H1 (cell line): ENCODE measurements around the gene KIR2DL3. TPM values are rescaled to one million over a fixed set of nuclear protein-coding genes. Genes with fewer than 3 reads are reported as not detected.

Experiments
- CTCF ChIA-PET: fragments of 300-600 bp; sonication (Branson Sonifier 250); formaldehyde crosslinking; loops from one replicate; lab custom pipeline; 2021; ENCODE audit not compliant: partially characterized antibody; lab: Charles Lee
- POLR2A ChIA-PET: fragments of 300-600 bp; sonication (Branson Sonifier 250); formaldehyde crosslinking; loops from one replicate; lab custom pipeline; 2021; ENCODE audit warnings: inconsistent platforms; ENCODE audit not compliant: partially characterized antibody; lab: Charles Lee
- DNase-seq, 2 experiments: peaks; one replicate each; pipeline versions ENCODE4 v3.0.0 to v3.0.0-alpha.2; 2010 to 2022; ENCODE audit warnings: low spot score in 2 of 2, low read depth in 1 of 2, mixed read lengths in 1 of 2
- FAIRE-seq: peaks from 2 replicates; lab custom pipeline; 2011; peaks lifted over from hg19 to GRCh38; lab: Jason Lieb, UNC
- H2AFZ ChIP-seq: 2 replicates; pipeline ENCODE4 v1.8.1; 2012; ENCODE audit warnings: low read length, inconsistent platforms
- H2AK5ac ChIP-seq: 2 replicates; pipeline ENCODE4 v1.6.1; 2013; ENCODE audit warnings: low read depth, low read length
- H2BK120ac ChIP-seq: replicated peaks from 2 replicates; pipeline ENCODE3; 2013; ENCODE audit warnings: low read depth, low read length, inconsistent platforms
- H2BK12ac ChIP-seq: 2 replicates; pipeline ENCODE4 v1.6.1; 2013; ENCODE audit warnings: low read depth, low read length
- H2BK15ac ChIP-seq: 2 replicates; pipeline ENCODE4 v1.6.1; 2013; ENCODE audit warnings: low read length
- H2BK20ac ChIP-seq: 2 replicates; pipeline ENCODE4 v1.6.1; 2013; ENCODE audit warnings: low read length
- H2BK5ac ChIP-seq: 2 replicates; pipeline ENCODE4 v1.6.1; 2013; ENCODE audit warnings: low read depth, low read length
- H3K14ac ChIP-seq: 2 replicates; pipeline ENCODE4 v1.6.1; 2013; ENCODE audit warnings: inconsistent platforms; ENCODE audit not compliant: insufficient read length
- H3K18ac ChIP-seq: 2 replicates; pipeline ENCODE4 v1.6.1; 2013; ENCODE audit warnings: low read length; ENCODE audit errors: extremely low read depth
- H3K23ac ChIP-seq: 2 replicates; pipeline ENCODE4 v1.6.1; 2013; ENCODE audit warnings: inconsistent platforms; ENCODE audit not compliant: insufficient read length
- H3K23me2 ChIP-seq: 2 replicates; pipeline ENCODE4 v1.6.1; 2013; ENCODE audit warnings: low read depth, low read length
- H3K27ac ChIP-seq: 2 replicates; pipeline ENCODE4 v1.6.1; 2011; ENCODE audit warnings: low read depth, low read length, inconsistent platforms
- H3K27me3 ChIP-seq, 4 experiments: replicated peaks in 1 of 4; 1 replicate in 1 of 4; 2 replicates in 3 of 4; pipeline versions ENCODE4 v1.6.1 to v1.8.1; 2011 to 2013; ENCODE audit warnings: low read length in 3 of 4, mild to moderate bottlenecking in 3 of 4, inconsistent platforms in 2 of 4, mixed read lengths in 2 of 4, moderate library complexity in 1 of 4; ENCODE audit not compliant: control insufficient read depth in 3 of 4, insufficient read depth in 3 of 4; ENCODE audit errors: extremely low read depth in 1 of 4
- H3K36me3 ChIP-seq, 4 experiments: 2 replicates each; pipeline versions ENCODE4 v1.6.1 to v1.8.1; 2011 to 2013; ENCODE audit warnings: mild to moderate bottlenecking in 4 of 4, low read length in 3 of 4, moderate library complexity in 2 of 4, control low read depth in 1 of 4, inconsistent platforms in 1 of 4; ENCODE audit not compliant: insufficient read depth in 4 of 4, control insufficient read depth in 2 of 4
- H3K4ac ChIP-seq: replicated peaks from 2 replicates; pipeline ENCODE3; 2013; ENCODE audit warnings: low read length, low read depth, mixed read lengths, inconsistent platforms; ENCODE audit not compliant: insufficient read length
- H3K4me1 ChIP-seq, 4 experiments: replicated peaks in 1 of 4; 1 replicate in 1 of 4; 2 replicates in 3 of 4; pipeline versions ENCODE4 v1.6.1 to v1.8.1; 2011 to 2013; ENCODE audit warnings: low read length in 3 of 4, inconsistent platforms in 2 of 4, mixed read lengths in 1 of 4; ENCODE audit not compliant: insufficient read depth in 4 of 4, control insufficient read depth in 3 of 4
- H3K4me2 ChIP-seq, 2 experiments: 2 replicates each; pipeline versions ENCODE4 v1.6.1 to v1.8.1; 2011 to 2013; ENCODE audit warnings: low read depth in 2 of 2, low read length in 2 of 2, control low read depth in 1 of 2, inconsistent platforms in 1 of 2, mild to moderate bottlenecking in 1 of 2; ENCODE audit not compliant: insufficient read depth in 1 of 2
- H3K4me3 ChIP-seq, 4 experiments: fragments of 200-600, 300-600 bp in 1 of 4; sonication (generic), shearing (Covaris generic), sonication (Bioruptor Twin) in 1 of 4; 2 replicates each; pipeline versions ENCODE4 v1.5.1 to v1.8.1; 2011 to 2016; ENCODE audit warnings: low read length in 4 of 4, low read depth in 3 of 4, control low read depth in 2 of 4, inconsistent platforms in 2 of 4, mild to moderate bottlenecking in 2 of 4, mixed read lengths in 1 of 4, moderate library complexity in 1 of 4; ENCODE audit not compliant: insufficient read depth in 2 of 4; ENCODE audit errors: extremely low read depth in 1 of 4
- H3K56ac ChIP-seq: replicated peaks from 2 replicates; pipeline ENCODE3; 2013; ENCODE audit warnings: low read depth, mild to moderate bottlenecking, mixed read lengths, low read length, inconsistent platforms; ENCODE audit not compliant: insufficient read length
- H3K79me1 ChIP-seq: 2 replicates; pipeline ENCODE4 v1.6.1; 2013; ENCODE audit warnings: low read depth, low read length, control low read depth
- H3K79me2 ChIP-seq, 2 experiments: 2 replicates each; pipeline versions ENCODE4 v1.6.1 to v1.8.1; 2012 to 2013; ENCODE audit warnings: low read length in 2 of 2, mild to moderate bottlenecking in 2 of 2, inconsistent platforms in 1 of 2; ENCODE audit not compliant: insufficient read depth in 2 of 2, control insufficient read depth in 1 of 2
- H3K9ac ChIP-seq, 4 experiments: replicated peaks in 1 of 4; 1 replicate in 1 of 4; 2 replicates in 3 of 4; pipeline versions ENCODE4 v1.6.1 to v1.8.1; 2011 to 2013; ENCODE audit warnings: low read depth in 3 of 4, low read length in 3 of 4, control low read depth in 2 of 4, mild to moderate bottlenecking in 2 of 4, moderate library complexity in 2 of 4, inconsistent platforms in 1 of 4; ENCODE audit errors: extremely low read depth in 1 of 4
- H3K9me3 ChIP-seq, 2 experiments: 2 replicates each; pipeline versions ENCODE4 v1.6.1 to v1.8.1; 2012 to 2013; ENCODE audit warnings: mild to moderate bottlenecking in 2 of 2, moderate library complexity in 2 of 2, control low read depth in 1 of 2, inconsistent platforms in 1 of 2, low read depth in 1 of 2, low read length in 1 of 2, mixed read lengths in 1 of 2; ENCODE audit not compliant: insufficient read depth in 2 of 2
- H4K20me1 ChIP-seq, 2 experiments: replicated peaks in 1 of 2; 2 replicates each; pipeline versions ENCODE3 to v1.8.1; 2011 to 2013; ENCODE audit warnings: inconsistent platforms in 2 of 2, low read length in 2 of 2, mild to moderate bottlenecking in 1 of 2; ENCODE audit not compliant: insufficient read depth in 2 of 2, control insufficient read depth in 1 of 2
- H4K5ac ChIP-seq: 2 replicates; pipeline ENCODE4 v1.6.1; 2013; ENCODE audit warnings: low read length, low read depth, mixed read lengths, inconsistent platforms; ENCODE audit not compliant: insufficient read length
- H4K8ac ChIP-seq: 2 replicates; pipeline ENCODE4 v1.8.0; 2013; ENCODE audit warnings: mild to moderate bottlenecking, moderate library complexity, low read length, inconsistent platforms; ENCODE audit not compliant: insufficient read depth; ENCODE audit errors: extremely low read depth
- H4K91ac ChIP-seq: replicated peaks from 2 replicates; pipeline ENCODE3; 2013; ENCODE audit warnings: low read length, mixed read lengths, inconsistent platforms; ENCODE audit not compliant: insufficient read length
- BCL11A ChIP-seq, 2 experiments: IDR thresholded peaks; one replicate each; pipeline ENCODE4 v1.6.1; 2011; ENCODE audit warnings: low read depth in 2 of 2, low read length in 2 of 2, mild to moderate bottlenecking in 2 of 2
- CBX8 ChIP-seq: fragments of 300-800, 300-1000 bp; sonication (generic); IDR thresholded peaks from 2 replicates; pipeline ENCODE4 v1.7.1; 2016; ENCODE audit warnings: low read depth, low read length, borderline replicate concordance
- CHD2 ChIP-seq: IDR thresholded peaks from 2 replicates; pipeline ENCODE4 v1.6.1; 2012; ENCODE audit warnings: low read length, improper control_type of control experiment
- MAFK ChIP-seq: IDR thresholded peaks from 2 replicates; pipeline ENCODE4 v1.6.1; 2012; ENCODE audit warnings: low read depth, mild to moderate bottlenecking, improper control_type of control experiment, low read length
- RFX5 ChIP-seq: IDR thresholded peaks from 2 replicates; pipeline ENCODE4 v1.6.1; 2011; ENCODE audit warnings: low read depth, low read length, improper control_type of control experiment, borderline replicate concordance
- SIRT6 ChIP-seq: IDR thresholded peaks from one replicate; pipeline ENCODE4 v1.7.1; 2012; ENCODE audit warnings: low read length, inconsistent platforms
- YY1 ChIP-seq: IDR thresholded peaks from 2 replicates; pipeline ENCODE4 v1.6.1; 2011; ENCODE audit warnings: low read depth, mild to moderate bottlenecking, low read length
- WGBS, 2 experiments: shearing (Covaris generic) in 1 of 2; methylation state at CpG; one replicate each; pipeline versions ENCODE4 v1.1.6 to v1.1.7; 2013 to 2015; ENCODE audit warnings: low lambda C conversion rate in 2 of 2, mixed read lengths in 2 of 2, inconsistent platforms in 1 of 2, low coverage in 1 of 2, missing lambda C conversion rate in 1 of 2; ENCODE audit not compliant: insufficient replicate concordance in 2 of 2, insufficient coverage in 1 of 2, insufficient read length in 1 of 2; ENCODE audit errors: extremely low coverage in 1 of 2, missing lambda C conversion rate in 1 of 2; 5-methylcytosine and 5-hydroxymethylcytosine counted together
- polyA plus RNA-seq, 7 experiments: library from polyadenylated mRNA; depleted of rRNA in 3 of 7; stranded (reverse) in 5 of 7; unstranded in 2 of 7; fragments of >200 nt in 5 of 7; fragments of 200-250 nt in 2 of 7; gene quantifications; 1 replicate in 5 of 7; 2 replicates in 1 of 7; 4 replicates in 1 of 7; pipeline versions ENCODE4 v1.2.1 to v1.2.3, GENCODE V29; 2011 to 2013; ENCODE audit warnings: missing spikeins in 2 of 7, mixed read lengths in 2 of 7
- total RNA-seq: library from RNA; stranded (reverse); fragmentation: NEBNext Ultra II Directional; extraction: Animal tissue kit (Norgen Biotek cat#: 25700); gene quantifications from 2 replicates; pipeline ENCODE4 v1.2.1, GENCODE V29; 2021

The KIR2DL3 gene
- total and polyA plus RNA-seq, 2 of the 8 experiments (the other 6 are each of a cell fraction or from before 2014, with no cell fraction given): not detected

GRCh38 chr19:54731191-54731590 is 7.1 kb upstream of the KIR2DL3 start:
- Histone ChIP-seq H4K5ac (no peak overlapping the region), H2BK120ac (no peak overlapping the region), H3K14ac (no peak overlapping the region), H3K79me2 (no peaks in the 10 kb centered on the region), H4K91ac (no peak overlapping the region), H2AFZ (no peak overlapping the region), H3K4ac (no peak overlapping the region), H3K23ac (no peak overlapping the region), H2BK15ac (no peak overlapping the region), H3K23me2 (no peaks in the 10 kb centered on the region), H3K27me3 (no peaks in the 10 kb centered on the region), H3K4me3 (no peak overlapping the region), H2AK5ac (no peak overlapping the region), H3K36me3 (peaks cover 0 to 4% (median 0%) of the 10 kb centered on the region in 4 experiments; a peak in 1 of 8 replicates), H3K79me1 (no peaks in the 10 kb centered on the region), H4K8ac (no peak overlapping the region), H3K4me1 (no peaks in the 10 kb centered on the region), H3K4me2 (no peak overlapping the region), H4K20me1 (no peaks in the 10 kb centered on the region), H3K56ac (no peak overlapping the region), H2BK20ac (no peak overlapping the region), H3K9me3 (peaks cover 65 to 91% of the 10 kb centered on the region in 2 experiments), H3K9ac (no peak overlapping the region), H2BK5ac (no peak overlapping the region), H3K27ac (no peak overlapping the region), H2BK12ac (no peak overlapping the region), H3K18ac (no peak overlapping the region)
- DNase-seq (no peak), FAIRE-seq (no peak)
- ChIA-PET CTCF (no interaction called here), POLR2A (no interaction called here)
- TF ChIP-seq MAFK: no peak
- no peak for TF ChIP-seq RFX5
- no peak for TF ChIP-seq BCL11A (IDR thresholded peaks at IDR 0.05; ENCODE audit: low read depth in 2 of 2, low read length in 2 of 2)
- no peak for TF ChIP-seq YY1
- no peak for TF ChIP-seq CHD2
- TF ChIP-seq CBX8: no peak
- no peak for TF ChIP-seq SIRT6
- 62% methylated on average over 8 of the region's 8 CpGs; no CpG with 5 or more reads in 1 of the 2 experiments for WGBS, 2 experiments
